Measurements from ENCODE around the gene POLA2.
"Not testable (repeated sequence)": the region's sequence is repeated elsewhere in the genome, so short reads cannot be mapped to it uniquely, and the experiment has no call there.

Gene POLA2

GRCh38 chr11:65261591-65262380, at the start of gene POLA2:
Gene POLA2 (plus strand): TSS chr11:65261962. CDS start chr11:65262293, 331 bp downstream.
- peak; percentile 98 for DNase-seq (ENCODE audit: low spot score)

- no peak for DNase-seq (ENCODE audit: low spot score)
Measured at GRCh38 chr11:65212226-65212801, 49.4 kb upstream of the POLA2 start.

- no peak for DNase-seq (ENCODE audit: low spot score)
Measured at GRCh38 chr11:65213322-65214211, 48.2 kb upstream of the POLA2 start.

- no peak for DNase-seq (ENCODE audit: low spot score)
Measured at GRCh38 chr11:65214212-65214845, 47.4 kb upstream of the POLA2 start.

- DNase-seq (ENCODE audit: low spot score), result no peak
Measured at GRCh38 chr11:65215441-65216076, 46.2 kb upstream of the POLA2 start.

GRCh38 chr11:65216830-65217229, 44.9 kb upstream of the POLA2 start:
- DNase-seq (ENCODE audit: low spot score), result no peak

GRCh38 chr11:65217441-65218423, 44.0 kb upstream of the POLA2 start:
- DNase-seq (ENCODE audit: low spot score), result no peak

- no peak for DNase-seq (ENCODE audit: low spot score)
Measured at GRCh38 chr11:65218446-65218845, 43.3 kb upstream of the POLA2 start.

- DNase-seq (ENCODE audit: low spot score), result no peak
Measured at GRCh38 chr11:65219930-65220213, 41.9 kb upstream of the POLA2 start.

- DNase-seq (ENCODE audit: low spot score), result no peak
Measured at GRCh38 chr11:65221026-65221425, 40.7 kb upstream of the POLA2 start.

GRCh38 chr11:65223011-65223410, 38.8 kb upstream of the POLA2 start:
- DNase-seq (ENCODE audit: low spot score), result no peak

GRCh38 chr11:65224930-65225278, 36.9 kb upstream of the POLA2 start:
- DNase-seq (ENCODE audit: low spot score), result no peak

- DNase-seq (ENCODE audit: low spot score), result no peak
Measured at GRCh38 chr11:65225279-65226102, 36.3 kb upstream of the POLA2 start.

GRCh38 chr11:65226103-65226442, 35.7 kb upstream of the POLA2 start:
- DNase-seq (ENCODE audit: low spot score), result no peak

GRCh38 chr11:65227879-65228278, 33.9 kb upstream of the POLA2 start:
- no peak for DNase-seq (ENCODE audit: low spot score)

GRCh38 chr11:65236194-65237059, 25.3 kb upstream of the POLA2 start:
- DNase-seq (ENCODE audit: low spot score), result no peak

- not testable (repeated sequence) for DNase-seq (ENCODE audit: low spot score)
Measured at GRCh38 chr11:65238302-65238701, 23.5 kb upstream of the POLA2 start.

- no peak for DNase-seq (ENCODE audit: low spot score)
Measured at GRCh38 chr11:65241134-65241533, 20.6 kb upstream of the POLA2 start.

GRCh38 chr11:65241692-65242091, 20.1 kb upstream of the POLA2 start:
- no peak for DNase-seq (ENCODE audit: low spot score)
